MM.1S (cell line): ENCODE results near the gene SLC6A3.

Source experiments
- DNase-seq: peaks from one replicate; pipeline ENCODE4 v3.0.0-alpha.2; 2015
- H2AFZ ChIP-seq: fragments of 300-600 bp; sonication (generic); 2 replicates; pipeline ENCODE4 v1.6.0; 2016; ENCODE audit warnings: antibody characterized with exemption, low read length
- H3F3A ChIP-seq: fragments of 300-600 bp; sonication (generic); 2 replicates; pipeline ENCODE4 v1.6.1; 2016; ENCODE audit warnings: mild to moderate bottlenecking, antibody characterized with exemption, low read length, moderate library complexity, mixed read lengths; ENCODE audit not compliant: insufficient read depth
- H3K27ac ChIP-seq: fragments of 300-600 bp; sonication (generic); 2 replicates; pipeline ENCODE4 v1.5.1; 2016; ENCODE audit warnings: mild to moderate bottlenecking, low read length
- H3K27me3 ChIP-seq: fragments of 300-600 bp; sonication (generic); replicated peaks from 2 replicates; pipeline ENCODE4 v1.6.0; 2016; ENCODE audit warnings: low read length; ENCODE audit not compliant: insufficient read depth
- H3K36me3 ChIP-seq: fragments of 300-600 bp; sonication (generic); replicated peaks from 2 replicates; pipeline ENCODE4 v1.6.1; 2016; ENCODE audit warnings: mild to moderate bottlenecking, low read length, mixed read lengths; ENCODE audit not compliant: insufficient read depth
- H3K4me1 ChIP-seq: fragments of 300-600 bp; sonication (generic); 2 replicates; pipeline ENCODE4 v1.6.1; 2016; ENCODE audit warnings: low read length, mixed read lengths
- H3K4me2 ChIP-seq: fragments of 300-600 bp; sonication (generic); 2 replicates; pipeline ENCODE4 v1.6.0; 2016; ENCODE audit warnings: low read depth, low read length
- H3K4me3 ChIP-seq: fragments of 300-600 bp; sonication (generic); 2 replicates; pipeline ENCODE4 v1.5.1; 2016; ENCODE audit warnings: low read length, mixed read lengths
- H3K79me2 ChIP-seq: fragments of 300-600 bp; sonication (generic); 2 replicates; pipeline ENCODE4 v1.6.1; 2016; ENCODE audit warnings: mixed run types, low read length, mixed read lengths
- H3K9ac ChIP-seq: fragments of 300-600 bp; sonication (generic); 2 replicates; pipeline ENCODE4 v1.6.1; 2016; ENCODE audit warnings: low read length, mixed read lengths
- H3K9me2 ChIP-seq: fragments of 300-600 bp; sonication (generic); replicated peaks from 2 replicates; pipeline ENCODE4 v1.6.1; 2016; ENCODE audit warnings: mild to moderate bottlenecking, low read length, mixed read lengths; ENCODE audit not compliant: insufficient read depth
- H3K9me3 ChIP-seq: fragments of 300-600 bp; sonication (generic); replicated peaks from 2 replicates; pipeline ENCODE4 v1.6.1; 2016; ENCODE audit warnings: mild to moderate bottlenecking, low read length, mixed read lengths; ENCODE audit not compliant: insufficient read depth
- H4K20me1 ChIP-seq: fragments of 300-600 bp; sonication (generic); 2 replicates; pipeline ENCODE4 v1.6.1; 2016; ENCODE audit warnings: mild to moderate bottlenecking, low read length, moderate library complexity, mixed read lengths; ENCODE audit not compliant: insufficient read depth
- CTCF ChIP-seq: fragments of 300-600 bp; sonication (generic); IDR thresholded peaks from 2 replicates; pipeline ENCODE4 v1.5.1; 2016; ENCODE audit warnings: antibody characterized with exemption, low read length, mixed read lengths
- EZH2 ChIP-seq: fragments of 300-600 bp; sonication (generic); optimal IDR thresholded peaks from 2 replicates; pipeline ENCODE3; 2017; ENCODE audit warnings: low read depth, mild to moderate bottlenecking, antibody characterized with exemption, low read length, mixed read lengths
- EZH2phosphoT487 ChIP-seq: fragments of 300-600 bp; sonication (generic); IDR thresholded peaks from 2 replicates; pipeline ENCODE4 v1.6.1; 2018; ENCODE audit warnings: antibody characterized with exemption, low read length

The SLC6A3 gene

GRCh38 chr5:1418238-1418920 lies 26.9 kb downstream of the SLC6A3 start:
- Histone ChIP-seq H3F3A (no peaks in the 10 kb centered on the region), H3K9ac (no peak overlapping the region), H4K20me1 (no peaks in the 10 kb centered on the region), H2AFZ (no peak overlapping the region), H3K4me1 (no peaks in the 10 kb centered on the region), H3K4me2 (no peak overlapping the region), H3K9me3 (no peaks in the 10 kb centered on the region), H3K9me2 (no peaks in the 10 kb centered on the region), H3K27ac (no peak overlapping the region), H3K36me3 (no peaks in the 10 kb centered on the region), H3K27me3 (peaks cover 45% of the 10 kb centered on the region), H3K79me2 (no peaks in the 10 kb centered on the region), H3K4me3 (no peak overlapping the region)
- DNase-seq: no peak
- TF ChIP-seq EZH2phosphoT487 (no peak), CTCF (no peak), EZH2 (no peak)

GRCh38 chr5:1417586-1418225 lies 27.5 kb downstream of the SLC6A3 start:
- no peak for DNase-seq
- Histone ChIP-seq H3K27ac (no peak overlapping the region), H3F3A (no peaks in the 10 kb centered on the region), H3K9me2 (no peaks in the 10 kb centered on the region), H3K79me2 (no peaks in the 10 kb centered on the region), H3K9ac (no peak overlapping the region), H3K9me3 (no peaks in the 10 kb centered on the region), H3K27me3 (peaks cover 51% of the 10 kb centered on the region), H3K36me3 (no peaks in the 10 kb centered on the region), H4K20me1 (no peaks in the 10 kb centered on the region), H3K4me2 (no peak overlapping the region), H2AFZ (no peak overlapping the region), H3K4me3 (no peak overlapping the region), H3K4me1 (no peaks in the 10 kb centered on the region)
- no peak for TF ChIP-seq EZH2phosphoT487

GRCh38 chr5:1416856-1417469 lies 28.3 kb downstream of the SLC6A3 start:
- TF ChIP-seq EZH2phosphoT487 (no peak), EZH2 (no peak), CTCF (no peak)
- Histone ChIP-seq H3K4me3 (no peak overlapping the region), H3F3A (no peaks in the 10 kb centered on the region), H2AFZ (no peak overlapping the region), H3K27ac (no peak overlapping the region), H3K4me1 (no peaks in the 10 kb centered on the region), H3K9me3 (no peaks in the 10 kb centered on the region), H3K4me2 (no peak overlapping the region), H4K20me1 (no peaks in the 10 kb centered on the region), H3K79me2 (no peaks in the 10 kb centered on the region), H3K27me3 (peaks cover 59% of the 10 kb centered on the region), H3K9ac (no peak overlapping the region), H3K36me3 (no peaks in the 10 kb centered on the region), H3K9me2 (no peaks in the 10 kb centered on the region)
- DNase-seq: no peak
